ENCODE data around the gene SNX8.

Gene SNX8

GRCh38 chr7:2208712-2209111, 105.5 kb downstream of the SNX8 start:
- H3K4me3 ChIP-seq (ENCODE audit: low read depth, low read length): no peak overlapping the region

GRCh38 chr7:2205036-2205780, 109.0 kb downstream of the SNX8 start:
- H3K4me3 ChIP-seq (ENCODE audit: low read depth, low read length): no peak overlapping the region

GRCh38 chr7:2204446-2204845, 109.8 kb downstream of the SNX8 start:
- H3K4me3 ChIP-seq (ENCODE audit: low read depth, low read length): no peak overlapping the region

GRCh38 chr7:2203766-2204300, 110.4 kb downstream of the SNX8 start:
- no peak overlapping the region for H3K4me3 ChIP-seq (ENCODE audit: low read depth, low read length)

- no peak overlapping the region for H3K4me3 ChIP-seq (ENCODE audit: low read depth, low read length)
Observed at GRCh38 chr7:2202901-2203765, 111.1 kb downstream of the SNX8 start.

- H3K4me3 ChIP-seq (ENCODE audit: low read depth, low read length): no peak overlapping the region
Observed at GRCh38 chr7:2202361-2202761, 111.9 kb downstream of the SNX8 start.

Data from iPS-11a (cell line).